ENCODE measurements around the gene ZFP92. TPM values are rescaled to one million over a fixed set of nuclear protein-coding genes. Genes with fewer than 3 reads are reported as not detected.

ZFP92 gene
- total and polyA plus RNA-seq, 4 donors, result 0.23 to 0.99 (median 0.81) TPM

- intact Hi-C loops (cut with DNase I), result no loop called here
- H3K4me3 ChIP-seq (ENCODE audit: low read length in 2 of 2), result no peak overlapping the region
- no peaks in the 10 kb centered on the region for H3K27me3 ChIP-seq (ENCODE audit: control insufficient read depth in 1 of 2, insufficient read depth in 2 of 2, low read length in 1 of 2)
- H3K36me3 ChIP-seq (ENCODE audit: control insufficient read depth in 1 of 2, insufficient read depth in 2 of 2, low read length in 1 of 2), result no peaks in the 10 kb centered on the region
- no peak overlapping the region for H3K27ac ChIP-seq (ENCODE audit: low read depth in 1 of 2, low read length in 2 of 2)
- no peak for ATAC-seq (ENCODE audit: low FRiP score)
- no peaks in the 10 kb centered on the region for H3K4me1 ChIP-seq (ENCODE audit: control insufficient read depth in 1 of 2, insufficient read depth in 2 of 2, low read length in 2 of 2)
- H3K9me3 ChIP-seq (ENCODE audit: control insufficient read depth, low read length), result no peaks in the 10 kb centered on the region
- 87 to 88% methylated on average over 37 of the region's 37 CpGs for WGBS, 2 donors
- DNase-seq, result peak in 1 of 2 donors; percentile 71
These were observed 33.2 kb downstream of the ZFP92 start for GRCh38 chrX:153444333-153445011.

GRCh38 chrX:153445106-153445855 is 34.0 kb downstream of the ZFP92 start:
- H3K36me3 ChIP-seq (ENCODE audit: control insufficient read depth in 1 of 2, insufficient read depth in 2 of 2, low read length in 1 of 2), result peaks cover 0 to 1% of the 10 kb centered on the region in 2 donors
- intact Hi-C loops (cut with DNase I), result no loop called here
- ATAC-seq (ENCODE audit: low FRiP score), result no peak
- peak in 1 of 2 donors; percentile 74 for DNase-seq
- no peaks in the 10 kb centered on the region for H3K9me3 ChIP-seq (ENCODE audit: control insufficient read depth, low read length)
- no peaks in the 10 kb centered on the region for H3K27me3 ChIP-seq (ENCODE audit: control insufficient read depth in 1 of 2, insufficient read depth in 2 of 2, low read length in 1 of 2)
- H3K4me3 ChIP-seq (ENCODE audit: low read length in 2 of 2), result no peak overlapping the region
- WGBS, 2 donors, result 88 to 89% methylated on average over 35 of the region's 35 CpGs
- no peak overlapping the region for H3K27ac ChIP-seq (ENCODE audit: low read depth in 1 of 2, low read length in 2 of 2)
- H3K4me1 ChIP-seq (ENCODE audit: control insufficient read depth in 1 of 2, insufficient read depth in 2 of 2, low read length in 2 of 2), result no peaks in the 10 kb centered on the region

GRCh38 chrX:153445856-153446635 is 34.8 kb downstream of the ZFP92 start, which contains the start of gene TREX2:
TREX2 (minus strand) TSS chrX:153446056; CDS start chrX:153445430, 626 bp downstream.
- DNase-seq, result peak in 1 of 2 donors; percentile 67
- no peaks in the 10 kb centered on the region for H3K27me3 ChIP-seq (ENCODE audit: control insufficient read depth in 1 of 2, insufficient read depth in 2 of 2, low read length in 1 of 2)
- intact Hi-C loops (cut with DNase I), result no loop called here
- H3K4me1 ChIP-seq (ENCODE audit: control insufficient read depth in 1 of 2, insufficient read depth in 2 of 2, low read length in 2 of 2), result no peaks in the 10 kb centered on the region
- no peak within 1 kb of the TSS for H3K27ac ChIP-seq (ENCODE audit: low read depth in 1 of 2, low read length in 2 of 2)
- no peaks in the 10 kb centered on the region for H3K9me3 ChIP-seq (ENCODE audit: control insufficient read depth, low read length)
- no peak within 1 kb of the TSS for H3K4me3 ChIP-seq (ENCODE audit: low read length in 2 of 2)
- 88 to 90% methylated on average over 29 to 30 of the region's 30 CpGs for WGBS, 2 donors
- H3K36me3 ChIP-seq (ENCODE audit: control insufficient read depth in 1 of 2, insufficient read depth in 2 of 2, low read length in 1 of 2), result peaks cover 0 to 1% of the 10 kb centered on the region in 2 donors
- no peak for ATAC-seq (ENCODE audit: low FRiP score)

GRCh38 chrX:153446636-153446936 is 35.3 kb downstream of the ZFP92 start:
- intact Hi-C loops (cut with DNase I), result no loop called here
- Histone ChIP-seq H3K27me3 (ENCODE audit: control insufficient read depth in 1 of 2, insufficient read depth in 2 of 2, low read length in 1 of 2) (no peaks in the 10 kb centered on the region), H3K27ac (ENCODE audit: low read depth in 1 of 2, low read length in 2 of 2) (no peak overlapping the region), H3K4me1 (ENCODE audit: control insufficient read depth in 1 of 2, insufficient read depth in 2 of 2, low read length in 2 of 2) (no peaks in the 10 kb centered on the region), H3K9me3 (ENCODE audit: control insufficient read depth, low read length) (no peaks in the 10 kb centered on the region), H3K4me3 (ENCODE audit: low read length in 2 of 2) (no peak overlapping the region), H3K36me3 (ENCODE audit: control insufficient read depth in 1 of 2, insufficient read depth in 2 of 2, low read length in 1 of 2) (peaks cover 0 to 1% of the 10 kb centered on the region in 2 donors)
- ATAC-seq (ENCODE audit: low FRiP score) (peak; percentile 4), DNase-seq (peak in 1 of 2 donors; percentile 65)
- WGBS, 2 donors, result 74 to 77% methylated on average over 10 of the region's 10 CpGs

- 93 to 96% methylated on average over 17 of the region's 17 CpGs for WGBS, 2 donors
- peaks cover 0 to 1% of the 10 kb centered on the region in 2 donors for H3K36me3 ChIP-seq (ENCODE audit: control insufficient read depth in 1 of 2, insufficient read depth in 2 of 2, low read length in 1 of 2)
- H3K9me3 ChIP-seq (ENCODE audit: control insufficient read depth, low read length), result no peaks in the 10 kb centered on the region
- DNase-seq (peak in 1 of 2 donors; percentile 67), ATAC-seq (ENCODE audit: low FRiP score) (no peak)
- H3K27ac ChIP-seq (ENCODE audit: low read depth in 1 of 2, low read length in 2 of 2), result no peak overlapping the region
- H3K4me3 ChIP-seq (ENCODE audit: low read length in 2 of 2), result no peak overlapping the region
- intact Hi-C loops (cut with DNase I), result no loop called here
- H3K4me1 ChIP-seq (ENCODE audit: control insufficient read depth in 1 of 2, insufficient read depth in 2 of 2, low read length in 2 of 2), result no peaks in the 10 kb centered on the region
- no peaks in the 10 kb centered on the region for H3K27me3 ChIP-seq (ENCODE audit: control insufficient read depth in 1 of 2, insufficient read depth in 2 of 2, low read length in 1 of 2)
These were observed 35.8 kb downstream of the ZFP92 start for GRCh38 chrX:153446950-153447580.

- Histone ChIP-seq H3K27ac (ENCODE audit: low read depth in 1 of 2, low read length in 2 of 2) (no peak overlapping the region), H3K4me1 (ENCODE audit: control insufficient read depth in 1 of 2, insufficient read depth in 2 of 2, low read length in 2 of 2) (no peaks in the 10 kb centered on the region), H3K4me3 (ENCODE audit: low read length in 2 of 2) (no peak overlapping the region), H3K27me3 (ENCODE audit: control insufficient read depth in 1 of 2, insufficient read depth in 2 of 2, low read length in 1 of 2) (no peaks in the 10 kb centered on the region), H3K36me3 (ENCODE audit: control insufficient read depth in 1 of 2, insufficient read depth in 2 of 2, low read length in 1 of 2) (peaks cover 0 to 1% of the 10 kb centered on the region in 2 donors), H3K9me3 (ENCODE audit: control insufficient read depth, low read length) (no peaks in the 10 kb centered on the region)
- 84 to 88% methylated on average over 8 of the region's 8 CpGs for WGBS, 2 donors
- ATAC-seq (ENCODE audit: low FRiP score) (no peak), DNase-seq (peak in 1 of 2 donors; percentile 64)
- intact Hi-C loops (cut with DNase I), result no loop called here
These were observed 36.3 kb downstream of the ZFP92 start for GRCh38 chrX:153447581-153447960.

GRCh38 chrX:153448556-153449367 is 37.5 kb downstream of the ZFP92 start:
- peak in 1 of 2 donors; percentile 73 for DNase-seq
- Histone ChIP-seq H3K4me3 (ENCODE audit: low read length in 2 of 2) (no peak overlapping the region), H3K36me3 (ENCODE audit: control insufficient read depth in 1 of 2, insufficient read depth in 2 of 2, low read length in 1 of 2) (peaks cover 0 to 1% of the 10 kb centered on the region in 2 donors), H3K27me3 (ENCODE audit: control insufficient read depth in 1 of 2, insufficient read depth in 2 of 2, low read length in 1 of 2) (no peaks in the 10 kb centered on the region), H3K4me1 (ENCODE audit: control insufficient read depth in 1 of 2, insufficient read depth in 2 of 2, low read length in 2 of 2) (no peaks in the 10 kb centered on the region), H3K9me3 (ENCODE audit: control insufficient read depth, low read length) (no peaks in the 10 kb centered on the region), H3K27ac (ENCODE audit: low read depth in 1 of 2, low read length in 2 of 2) (no peak overlapping the region)
- no peak for ATAC-seq (ENCODE audit: low FRiP score)
- intact Hi-C loops (cut with DNase I), result no loop called here
- 92 to 96% methylated on average over 21 of the region's 21 CpGs for WGBS, 2 donors
